Activated naive CD8-positive, alpha-beta T cell treated with anti-CD3 and anti-CD28 coated beads for 36 hours (primary cell): Measurements from ENCODE around the gene SLC24A1. TPM values are rescaled to one million over a fixed set of nuclear protein-coding genes. Genes with fewer than 3 reads are reported as not detected.

Experiments
- total RNA-seq, 2 experiments: library from RNA; stranded (reverse); gene quantifications; one replicate each; pipeline ENCODE4 v1.2.3, GENCODE V29; 2021

The SLC24A1 gene
- total RNA-seq, 2 experiments from 2014 or later = 6.6 to 7.6 TPM

Other genes starting within 250 kb of the SLC24A1 start
- gene IGDCC3, start 243.9 kb upstream of the SLC24A1 start, total RNA-seq = not detected
- under 1 TPM; 0.42 to 0.45 TPM for gene IGDCC4, start 199.0 kb upstream of the SLC24A1 start, total RNA-seq
- gene DPP8, start 104.2 kb upstream of the SLC24A1 start, total RNA-seq = 10 to 100 TPM; 27.1 to 30.8 TPM
- 10 to 100 TPM; 43.7 to 46.5 TPM for gene HACD3, start 91.5 kb upstream of the SLC24A1 start, total RNA-seq
- gene INTS14, start 10.8 kb upstream of the SLC24A1 start, total RNA-seq = 10 to 100 TPM; 62.1 to 66.9 TPM
- gene DENND4A, start 170.4 kb downstream of the SLC24A1 start, total RNA-seq = 10 to 100 TPM; 47.6 to 52.2 TPM
- gene RAB11A, start 247.6 kb downstream of the SLC24A1 start, total RNA-seq = 100 to 1,000 TPM; 129 to 130 TPM